Dedifferentiated amniotic fluid mesenchymal stem cell (primary cell): ENCODE results near the gene KCNK3.

Experiments used
- DNase-seq: peaks from one replicate; pipeline ENCODE4 v3.0.0-alpha.2; 2016; ENCODE audit errors: extremely low spot score

Gene KCNK3

DNA sequence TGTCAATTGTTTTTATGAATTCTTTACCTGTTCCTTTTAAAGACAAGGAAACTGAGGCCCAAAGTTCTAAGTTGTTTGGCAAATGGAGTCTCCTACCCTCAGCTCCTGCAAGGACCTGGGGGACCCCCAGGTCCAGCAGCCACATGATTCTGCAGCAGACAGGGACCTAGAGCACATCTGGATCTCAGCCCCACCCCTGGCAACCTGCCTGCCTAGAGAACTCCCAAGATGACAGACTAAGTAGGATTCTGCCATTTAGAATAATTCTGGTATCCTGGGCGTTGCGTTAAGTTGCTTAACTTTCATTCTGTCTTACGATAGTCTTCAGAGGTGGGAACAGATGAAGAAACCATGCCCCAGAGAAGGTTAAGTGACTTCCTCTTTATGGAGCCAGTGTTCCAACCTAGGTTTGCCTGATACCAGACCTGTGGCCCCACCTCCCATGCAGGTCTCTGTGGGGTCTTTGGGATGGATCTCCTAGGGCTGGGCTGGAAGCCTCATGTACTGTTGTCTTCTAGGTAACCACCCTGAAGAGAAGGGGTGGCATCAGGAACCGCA is 87.8 kb downstream of the KCNK3 start:
- DNase-seq, result no peak
